HCT116 (cell line): Measurements from ENCODE around the gene LRP1B. TPM values are rescaled to one million over a fixed set of nuclear protein-coding genes. Genes with fewer than 3 reads are reported as not detected.

Source experiments
- ATAC-seq: fragments of 200-7000 bp; cut with Tn5 transposase; 2 replicates; pipeline ENCODE4 v1.9.1; 2020; ENCODE audit warnings: mild to moderate bottlenecking, moderate library complexity
- BruUV-seq: library from RNA; stranded (reverse); fragments of 400-500 nt; replicated peaks from 2 replicates; lab custom pipeline; 2021; lab: Mats Ljungman, UMichigan
- CTCF ChIA-PET: fragments of 300-600 bp; sonication (Branson Sonifier 250); formaldehyde crosslinking; loops from one replicate; lab custom pipeline; 2021; ENCODE audit warnings: antibody characterized with exemption; lab: Charles Lee
- POLR2A ChIA-PET: fragments of 300-600, 350-600 bp; sonication (Branson Sonifier 250); formaldehyde crosslinking; loops from one replicate; lab custom pipeline; 2021; ENCODE audit warnings: antibody characterized with exemption; lab: Charles Lee
- RAD21 ChIA-PET, 2 experiments: fragments of 300-600 bp; sonication (Branson Sonifier 250); formaldehyde crosslinking; loops; one replicate each; lab custom pipeline; 2023; ENCODE audit warnings: low total read pairs in 2 of 2; ENCODE audit not compliant: uncharacterized antibody in 2 of 2, unreplicated experiment in 2 of 2, low non-redundant PET in 1 of 2; lab: Charles Lee
- DNase-seq: peaks from one replicate; pipeline ENCODE4 v3.0.0-alpha.2; 2010; ENCODE audit warnings: low read depth, low spot score
- H2AFZ ChIP-seq: fragments of 200-600 bp; shearing (Covaris generic), sonication (generic); 2 replicates; pipeline ENCODE4 v1.6.1; 2017; ENCODE audit warnings: low read depth, mixed run types, mixed read lengths, antibody characterized with exemption, low read length; ENCODE audit not compliant: poor library complexity, severe bottlenecking
- H3K27ac ChIP-seq: 2 replicates; pipeline ENCODE4 v1.5.1; 2012; ENCODE audit warnings: low read depth, low read length
- H3K27me3 ChIP-seq: fragments of 200-600 bp; sonication (generic); 2 replicates; pipeline ENCODE4 v1.6.1; 2016; ENCODE audit warnings: mixed run types, low read length, mixed read lengths; ENCODE audit not compliant: insufficient read depth
- H3K36me3 ChIP-seq, 2 experiments: fragments of 200-500 bp in 1 of 2; fragments of 200-600 bp in 1 of 2; sonication (Bioruptor generic) in 1 of 2; sonication (generic) in 1 of 2; 2 replicates each; pipeline versions ENCODE4 v1.5.1 to v1.6.1; 2014 to 2016; ENCODE audit warnings: low read length in 2 of 2, inconsistent platforms in 1 of 2, mixed read lengths in 1 of 2, mixed run types in 1 of 2; ENCODE audit not compliant: insufficient read depth in 2 of 2, control insufficient read depth in 1 of 2
- H3K4me1 ChIP-seq, 2 experiments: fragments of 200-600 bp in 1 of 2; sonication (generic) in 1 of 2; 2 replicates each; pipeline versions ENCODE4 v1.5.1 to v1.6.1; 2012 to 2017; ENCODE audit warnings: low read length in 2 of 2, inconsistent platforms in 1 of 2, mild to moderate bottlenecking in 1 of 2, mixed read lengths in 1 of 2, mixed run types in 1 of 2, moderate library complexity in 1 of 2; ENCODE audit not compliant: insufficient read depth in 2 of 2, control insufficient read depth in 1 of 2
- H3K4me2 ChIP-seq: fragments of 200-600 bp; sonication (generic); 2 replicates; pipeline ENCODE4 v1.6.1; 2017; ENCODE audit warnings: mixed run types, low read length, mixed read lengths
- H3K4me3 ChIP-seq, 2 experiments: fragments of 200-600 bp in 1 of 2; sonication (generic) in 1 of 2; replicated peaks in 1 of 2; 2 replicates each; pipeline ENCODE4 v1.5.1; 2011 to 2016; ENCODE audit warnings: low read length in 2 of 2, control low read depth in 1 of 2, low read depth in 1 of 2, mild to moderate bottlenecking in 1 of 2, mixed read lengths in 1 of 2, mixed run types in 1 of 2
- H3K79me2 ChIP-seq: fragments of 200-600 bp; sonication (generic); 2 replicates; pipeline ENCODE4 v1.6.1; 2017; ENCODE audit warnings: mild to moderate bottlenecking, mixed run types, low read length, moderate library complexity, mixed read lengths; ENCODE audit not compliant: insufficient read depth
- H3K9ac ChIP-seq: fragments of 200-600 bp; sonication (generic); 2 replicates; pipeline ENCODE4 v1.6.1; 2016; ENCODE audit warnings: low read length, mixed read lengths
- H3K9me2 ChIP-seq: fragments of 200-600 bp; sonication (generic), shearing (Covaris generic); 2 replicates; pipeline ENCODE4 v1.6.1; 2017; ENCODE audit warnings: mixed run types, mild to moderate bottlenecking, moderate library complexity; ENCODE audit not compliant: insufficient read depth
- H3K9me3 ChIP-seq, 2 experiments: fragments of 200-500 bp in 1 of 2; fragments of 200-600 bp in 1 of 2; sonication (Bioruptor generic) in 1 of 2; sonication (generic) in 1 of 2; 2 replicates each; pipeline ENCODE4 v1.6.1; 2014 to 2017; ENCODE audit warnings: low read length in 2 of 2, mixed read lengths in 2 of 2, inconsistent platforms in 1 of 2, low read depth in 1 of 2, mild to moderate bottlenecking in 1 of 2, mixed run types in 1 of 2, moderate library complexity in 1 of 2; ENCODE audit not compliant: control insufficient read depth in 1 of 2, insufficient read depth in 1 of 2
- H4K20me1 ChIP-seq: fragments of 200-600 bp; sonication (generic), shearing (Covaris generic); 2 replicates; pipeline ENCODE4 v1.6.1; 2017; ENCODE audit warnings: mixed run types, mild to moderate bottlenecking, moderate library complexity; ENCODE audit not compliant: insufficient read depth
- CEBPB ChIP-seq: IDR thresholded peaks from 2 replicates; pipeline ENCODE4 v1.6.1; 2012; ENCODE audit warnings: low read depth
- EGR1 ChIP-seq: IDR thresholded peaks from 2 replicates; pipeline ENCODE4 v1.6.1; 2012; ENCODE audit warnings: low read depth
- ELF1 ChIP-seq: IDR thresholded peaks from 2 replicates; pipeline ENCODE4 v1.6.1; 2012; ENCODE audit warnings: low read depth, borderline replicate concordance
- EZH2 ChIP-seq: fragments of 200-600 bp; sonication (generic); IDR thresholded peaks from 2 replicates; pipeline ENCODE4 v1.6.1; 2017; ENCODE audit warnings: antibody characterized with exemption, mixed run types
- FOSL1 ChIP-seq: IDR thresholded peaks from 2 replicates; pipeline ENCODE4 v1.6.1; 2012; ENCODE audit warnings: low read depth
- JUND ChIP-seq: IDR thresholded peaks from 2 replicates; pipeline ENCODE4 v1.6.1; 2012
- POLR2A ChIP-seq: IDR thresholded peaks from 2 replicates; pipeline ENCODE4 v1.7.0; 2011; ENCODE audit warnings: borderline replicate concordance; ENCODE audit not compliant: insufficient read depth, insufficient read length; ENCODE audit errors: extremely low read depth
- POLR2AphosphoS5 ChIP-seq: IDR thresholded peaks from 2 replicates; pipeline ENCODE4 v1.6.1; 2011; ENCODE audit warnings: mild to moderate bottlenecking, low read depth, low read length, moderate library complexity
- RAD21 ChIP-seq: IDR thresholded peaks from 2 replicates; pipeline ENCODE4 v1.6.1; 2012; ENCODE audit warnings: low read depth, mild to moderate bottlenecking
- SIN3A ChIP-seq: IDR thresholded peaks from 2 replicates; pipeline ENCODE4 v1.6.1; 2012; ENCODE audit warnings: low read depth
- SP1 ChIP-seq: IDR thresholded peaks from 2 replicates; pipeline ENCODE4 v1.6.1; 2012; ENCODE audit warnings: low read depth
- SRF ChIP-seq: IDR thresholded peaks from 2 replicates; pipeline ENCODE4 v1.6.1; 2012; ENCODE audit warnings: low read depth
- YY1 ChIP-seq: IDR thresholded peaks from 2 replicates; pipeline ENCODE4 v1.6.1; 2011; ENCODE audit warnings: low read length, low read depth, moderate library complexity, mild to moderate bottlenecking; ENCODE audit not compliant: insufficient replicate concordance; ENCODE audit errors: extremely low read depth
- ZBTB33 ChIP-seq: IDR thresholded peaks from 2 replicates; pipeline ENCODE4 v1.6.1; 2011; ENCODE audit warnings: mild to moderate bottlenecking, low read length, moderate library complexity; ENCODE audit not compliant: insufficient replicate concordance; ENCODE audit errors: extremely low read depth
- ZFX ChIP-seq: fragments of 450-650 bp; IDR thresholded peaks from 2 replicates; pipeline ENCODE4 v1.6.1; 2017
- intact Hi-C: fragments of 100-400 bp; cut with micrococcal nuclease; formaldehyde crosslinking; loops from 2 replicates; pipeline ENCODE4 v1.10.0; 2022
- total RNA-seq: library from RNA; stranded (reverse); gene quantifications from one replicate; pipeline ENCODE4 v1.2.1, GENCODE V29; 2021; ENCODE audit not compliant: unreplicated experiment
- TF ChIP-seq, protein P1 (sequence below): IDR thresholded peaks from 2 replicates; pipeline ENCODE4 v1.6.1; 2012
- TF ChIP-seq, protein P2 (sequence below): IDR thresholded peaks from 2 replicates; pipeline ENCODE4 v1.6.1; 2012; ENCODE audit warnings: low read depth

The LRP1B gene
- total RNA-seq, 1 experiment from 2014 or later: 0.34 TPM

GRCh38 chr2:140308706-140309105 is 1822.1 kb downstream of the LRP1B start:
- H3K36me3 ChIP-seq: no peaks in the 10 kb centered on the region
- no TSS peak for BruUV-seq
- H3K9ac ChIP-seq: no peak overlapping the region
- H3K9me2 ChIP-seq: no peaks in the 10 kb centered on the region
- intact Hi-C loops: no loop called here
- no peak for DNase-seq
- H3K4me3 ChIP-seq: no peak overlapping the region
- no peak overlapping the region for H2AFZ ChIP-seq
- H3K4me2 ChIP-seq: no peak overlapping the region
- POLR2A ChIA-PET: no interaction called here
- H3K27me3 ChIP-seq: no peaks in the 10 kb centered on the region
- no peak overlapping the region for H3K27ac ChIP-seq
- CTCF ChIA-PET: no interaction called here
- no peak for ATAC-seq
- RAD21 ChIA-PET: no interaction called here
- H3K4me1 ChIP-seq: no peaks in the 10 kb centered on the region
- no peak for TF ChIP-seq YY1
- no peak for TF ChIP-seq JUND
- TF ChIP-seq EZH2: no peak
- TF ChIP-seq EGR1: no peak
- no peak for TF ChIP-seq SRF
- no peak for TF ChIP-seq ZFX
- TF ChIP-seq POLR2A: no peak
- no peak for TF ChIP-seq SIN3A
- TF ChIP-seq SP1: no peak
- TF ChIP-seq RAD21: no peak
- TF ChIP-seq POLR2AphosphoS5: no peak
- TF ChIP-seq, protein P1, sequence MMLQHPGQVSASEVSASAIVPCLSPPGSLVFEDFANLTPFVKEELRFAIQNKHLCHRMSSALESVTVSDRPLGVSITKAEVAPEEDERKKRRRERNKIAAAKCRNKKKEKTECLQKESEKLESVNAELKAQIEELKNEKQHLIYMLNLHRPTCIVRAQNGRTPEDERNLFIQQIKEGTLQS: no peak
- TF ChIP-seq FOSL1: no peak
- TF ChIP-seq ELF1: no peak
- TF ChIP-seq, protein P2, sequence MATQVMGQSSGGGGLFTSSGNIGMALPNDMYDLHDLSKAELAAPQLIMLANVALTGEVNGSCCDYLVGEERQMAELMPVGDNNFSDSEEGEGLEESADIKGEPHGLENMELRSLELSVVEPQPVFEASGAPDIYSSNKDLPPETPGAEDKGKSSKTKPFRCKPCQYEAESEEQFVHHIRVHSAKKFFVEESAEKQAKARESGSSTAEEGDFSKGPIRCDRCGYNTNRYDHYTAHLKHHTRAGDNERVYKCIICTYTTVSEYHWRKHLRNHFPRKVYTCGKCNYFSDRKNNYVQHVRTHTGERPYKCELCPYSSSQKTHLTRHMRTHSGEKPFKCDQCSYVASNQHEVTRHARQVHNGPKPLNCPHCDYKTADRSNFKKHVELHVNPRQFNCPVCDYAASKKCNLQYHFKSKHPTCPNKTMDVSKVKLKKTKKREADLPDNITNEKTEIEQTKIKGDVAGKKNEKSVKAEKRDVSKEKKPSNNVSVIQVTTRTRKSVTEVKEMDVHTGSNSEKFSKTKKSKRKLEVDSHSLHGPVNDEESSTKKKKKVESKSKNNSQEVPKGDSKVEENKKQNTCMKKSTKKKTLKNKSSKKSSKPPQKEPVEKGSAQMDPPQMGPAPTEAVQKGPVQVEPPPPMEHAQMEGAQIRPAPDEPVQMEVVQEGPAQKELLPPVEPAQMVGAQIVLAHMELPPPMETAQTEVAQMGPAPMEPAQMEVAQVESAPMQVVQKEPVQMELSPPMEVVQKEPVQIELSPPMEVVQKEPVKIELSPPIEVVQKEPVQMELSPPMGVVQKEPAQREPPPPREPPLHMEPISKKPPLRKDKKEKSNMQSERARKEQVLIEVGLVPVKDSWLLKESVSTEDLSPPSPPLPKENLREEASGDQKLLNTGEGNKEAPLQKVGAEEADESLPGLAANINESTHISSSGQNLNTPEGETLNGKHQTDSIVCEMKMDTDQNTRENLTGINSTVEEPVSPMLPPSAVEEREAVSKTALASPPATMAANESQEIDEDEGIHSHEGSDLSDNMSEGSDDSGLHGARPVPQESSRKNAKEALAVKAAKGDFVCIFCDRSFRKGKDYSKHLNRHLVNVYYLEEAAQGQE: no peak
- TF ChIP-seq CEBPB: no peak
- TF ChIP-seq ZBTB33: no peak
- H3K79me2 ChIP-seq: no peaks in the 10 kb centered on the region
- H3K9me3 ChIP-seq: no peaks in the 10 kb centered on the region
- H4K20me1 ChIP-seq: no peaks in the 10 kb centered on the region
